Mesothelial cell of epicardium (in vitro differentiated cells): Measurements from ENCODE around the gene CALML5. TPM values are rescaled to one million over a fixed set of nuclear protein-coding genes. Genes with fewer than 3 reads are reported as not detected.

Experiments
- DNase-seq, 2 experiments: peaks; one replicate each; pipeline ENCODE4 v3.0.0; 2021; ENCODE audit warnings: low spot score in 2 of 2; ENCODE audit not compliant: unreplicated experiment in 2 of 2
- H3K27ac Mint-ChIP-seq: 2 replicates; pipeline ENCODE4 v1.8.0; 2021; ENCODE audit warnings: mixed read lengths
- H3K27me3 Mint-ChIP-seq: 2 replicates; pipeline ENCODE4 v1.8.0; 2021; ENCODE audit warnings: low read depth, mixed read lengths
- H3K36me3 Mint-ChIP-seq: 2 replicates; pipeline ENCODE4 v1.8.0; 2021; ENCODE audit warnings: mixed read lengths
- H3K4me1 Mint-ChIP-seq: 2 replicates; pipeline ENCODE4 v1.8.0; 2021; ENCODE audit warnings: mixed read lengths
- H3K4me3 Mint-ChIP-seq: 2 replicates; pipeline ENCODE4 v1.8.0; 2021; ENCODE audit warnings: mild to moderate bottlenecking, moderate library complexity, mixed read lengths
- H3K9me3 Mint-ChIP-seq: 2 replicates; pipeline ENCODE4 v1.8.0; 2021; ENCODE audit warnings: mixed read lengths
- CTCF ChIP-seq: fragments of 200-600 bp; sonication (generic); IDR thresholded peaks from one replicate; pipeline ENCODE4 v1.5.0; 2021; ENCODE audit warnings: antibody characterized with exemption; ENCODE audit not compliant: unreplicated experiment
- total RNA-seq: library from RNA; stranded (reverse); gene quantifications from 3 replicates; pipeline ENCODE4 v1.2.1, GENCODE V29; 2021

Gene CALML5
- total RNA-seq, 1 donor from 2014 or later, result not detected

GRCh38 chr10:5500162-5500670, 846 bp upstream of the CALML5 start:
- no peaks in the 10 kb centered on the region for H3K27me3 Mint-ChIP-seq
- no peak overlapping the region for H3K4me3 Mint-ChIP-seq
- no peaks in the 10 kb centered on the region for H3K36me3 Mint-ChIP-seq
- no peak for DNase-seq
- TF ChIP-seq CTCF, result no peak
- no peaks in the 10 kb centered on the region for H3K9me3 Mint-ChIP-seq
- H3K27ac Mint-ChIP-seq, result no peak overlapping the region
- peaks cover 54% of the 10 kb centered on the region for H3K4me1 Mint-ChIP-seq

GRCh38 chr10:5498791-5499492, 428 bp downstream of the CALML5 start:
- no peak overlapping the region for H3K27ac Mint-ChIP-seq

GRCh38 chr10:5497948-5498730, 1.2 kb downstream of the CALML5 start:
- H3K27me3 Mint-ChIP-seq, result no peaks in the 10 kb centered on the region
- TF ChIP-seq CTCF, result no peak
- no peaks in the 10 kb centered on the region for H3K36me3 Mint-ChIP-seq
- H3K4me1 Mint-ChIP-seq, result peaks cover 44% of the 10 kb centered on the region
- DNase-seq, result no peak
- no peaks in the 10 kb centered on the region for H3K9me3 Mint-ChIP-seq
- H3K27ac Mint-ChIP-seq, result no peak overlapping the region
- no peak overlapping the region for H3K4me3 Mint-ChIP-seq

More at GRCh38 chr10:5498791-5499492, 428 bp downstream of the CALML5 start:
- Mint-ChIP-seq H3K4me3 (no peak overlapping the region), H3K36me3 (no peaks in the 10 kb centered on the region), H3K27me3 (no peaks in the 10 kb centered on the region), H3K4me1 (peaks cover 46% of the 10 kb centered on the region), H3K9me3 (no peaks in the 10 kb centered on the region)
- TF ChIP-seq CTCF, result no peak
- no peak for DNase-seq

GRCh38 chr10:5497289-5497688, 2.1 kb downstream of the CALML5 start:
- Mint-ChIP-seq H3K4me1 (peaks cover 40% of the 10 kb centered on the region), H3K4me3 (no peak overlapping the region), H3K36me3 (peaks cover 1% of the 10 kb centered on the region), H3K27ac (no peak overlapping the region), H3K27me3 (no peaks in the 10 kb centered on the region), H3K9me3 (peaks cover under 1% of the 10 kb centered on the region)
- no peak for DNase-seq
- TF ChIP-seq CTCF, result no peak

- H3K36me3 Mint-ChIP-seq, result peaks cover 1% of the 10 kb centered on the region
- no peak overlapping the region for H3K27ac Mint-ChIP-seq
- peaks cover 5% of the 10 kb centered on the region for H3K9me3 Mint-ChIP-seq
- H3K4me3 Mint-ChIP-seq, result no peak overlapping the region
- H3K27me3 Mint-ChIP-seq, result no peaks in the 10 kb centered on the region
- TF ChIP-seq CTCF, result no peak
- no peak for DNase-seq
- peaks cover 32% of the 10 kb centered on the region for H3K4me1 Mint-ChIP-seq
These were observed 2.8 kb downstream of the CALML5 start for GRCh38 chr10:5496261-5497250.
